ENCODE measurements around the gene ANKRD2. TPM values are rescaled to one million over a fixed set of nuclear protein-coding genes. Genes with fewer than 3 reads are reported as not detected.

Gene ANKRD2
- total RNA-seq, 1 donor from 2014 or later, result not detected

DNA sequence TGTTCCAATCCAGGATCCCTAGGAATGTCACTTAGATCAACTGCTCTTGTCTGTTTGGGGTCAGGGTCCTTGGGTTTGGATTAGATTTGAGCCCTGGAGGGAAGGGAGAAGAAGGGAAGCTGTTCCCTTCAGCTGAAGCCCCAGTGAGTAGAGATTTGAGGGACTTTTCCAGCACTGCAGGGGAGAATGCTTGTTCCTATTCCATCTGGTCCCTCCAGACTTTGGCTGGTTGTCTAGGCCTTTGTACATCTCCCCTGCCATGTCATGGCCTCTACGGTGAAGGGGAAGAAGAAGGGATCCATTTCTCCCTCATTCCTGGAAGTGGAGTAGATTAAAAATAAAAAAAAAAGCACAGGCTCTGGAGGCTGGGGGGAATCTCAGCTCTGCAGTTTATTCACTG lies 28.0 kb downstream of the ANKRD2 start:
- intact Hi-C loops (cut with micrococcal nuclease), result no loop called here
- POLR2A ChIA-PET, result no interaction called here
- H3K27ac Mint-ChIP-seq, result no peak overlapping the region
- no peak overlapping the region for H3K4me3 Mint-ChIP-seq
- TF ChIP-seq, protein P1, sequence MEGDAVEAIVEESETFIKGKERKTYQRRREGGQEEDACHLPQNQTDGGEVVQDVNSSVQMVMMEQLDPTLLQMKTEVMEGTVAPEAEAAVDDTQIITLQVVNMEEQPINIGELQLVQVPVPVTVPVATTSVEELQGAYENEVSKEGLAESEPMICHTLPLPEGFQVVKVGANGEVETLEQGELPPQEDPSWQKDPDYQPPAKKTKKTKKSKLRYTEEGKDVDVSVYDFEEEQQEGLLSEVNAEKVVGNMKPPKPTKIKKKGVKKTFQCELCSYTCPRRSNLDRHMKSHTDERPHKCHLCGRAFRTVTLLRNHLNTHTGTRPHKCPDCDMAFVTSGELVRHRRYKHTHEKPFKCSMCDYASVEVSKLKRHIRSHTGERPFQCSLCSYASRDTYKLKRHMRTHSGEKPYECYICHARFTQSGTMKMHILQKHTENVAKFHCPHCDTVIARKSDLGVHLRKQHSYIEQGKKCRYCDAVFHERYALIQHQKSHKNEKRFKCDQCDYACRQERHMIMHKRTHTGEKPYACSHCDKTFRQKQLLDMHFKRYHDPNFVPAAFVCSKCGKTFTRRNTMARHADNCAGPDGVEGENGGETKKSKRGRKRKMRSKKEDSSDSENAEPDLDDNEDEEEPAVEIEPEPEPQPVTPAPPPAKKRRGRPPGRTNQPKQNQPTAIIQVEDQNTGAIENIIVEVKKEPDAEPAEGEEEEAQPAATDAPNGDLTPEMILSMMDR (IDR thresholded peaks at IDR 0.05), result no peak
- peaks cover under 1% of the 10 kb centered on the region for H3K27me3 Mint-ChIP-seq
- H3K4me1 Mint-ChIP-seq, result no peaks in the 10 kb centered on the region
- H3K9me3 Mint-ChIP-seq, result no peaks in the 10 kb centered on the region
- DNase-seq, result no peak
- CTCF ChIA-PET, result no interaction called here
- no peak for ATAC-seq (ENCODE audit: low read depth)
- no peaks in the 10 kb centered on the region for H3K36me3 Mint-ChIP-seq (ENCODE audit: low read depth)

DNA sequence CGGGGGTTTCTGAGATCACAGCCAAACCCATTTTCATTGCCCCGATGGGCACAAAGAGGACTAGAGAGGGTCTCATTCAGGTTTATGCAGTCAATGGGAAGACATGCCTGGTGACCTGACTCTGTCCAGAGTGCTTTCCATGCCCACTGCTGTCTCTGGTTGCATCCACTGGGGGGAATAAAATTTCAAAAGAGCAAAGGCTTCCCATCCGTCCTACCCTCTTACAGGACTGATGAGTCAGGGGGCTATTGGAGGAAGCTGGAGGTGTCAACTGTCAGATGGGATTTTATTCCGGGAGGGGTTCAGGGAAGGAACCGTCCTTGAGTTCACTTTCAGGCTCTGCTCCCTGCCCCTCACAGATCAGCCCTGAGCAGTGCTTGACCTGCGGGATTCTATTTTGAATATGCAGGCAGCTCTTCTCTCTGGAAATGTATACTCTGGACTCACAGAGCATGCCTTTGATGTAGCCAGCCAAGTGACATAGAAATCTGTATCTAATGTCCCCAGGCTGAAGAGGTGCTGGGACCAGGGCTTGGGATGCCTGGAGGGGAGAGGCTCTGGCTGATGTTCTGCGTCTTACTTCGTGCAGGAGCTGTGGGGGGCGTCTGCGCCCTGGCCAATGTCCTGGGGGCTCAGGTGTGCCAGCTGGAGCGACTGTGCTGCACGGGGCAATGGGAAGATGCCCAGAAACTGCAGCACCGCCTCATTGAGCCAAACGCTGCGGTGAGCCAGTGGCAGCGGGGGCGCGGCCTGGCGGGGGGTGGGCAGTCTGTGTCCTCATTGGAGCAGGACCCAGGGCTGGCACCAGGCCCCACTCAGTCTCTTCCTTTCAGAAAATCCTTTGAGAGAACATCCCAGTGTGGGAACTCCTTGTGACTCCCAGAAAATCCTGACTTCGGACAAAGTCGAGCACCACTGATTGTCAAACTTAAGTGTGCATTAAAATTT lies 29.0 kb downstream of the ANKRD2 start:
- intact Hi-C loops (cut with micrococcal nuclease), result no loop called here
- H3K27me3 Mint-ChIP-seq, result peaks cover 2% of the 10 kb centered on the region
- no peak for DNase-seq
- no peak for ATAC-seq (ENCODE audit: low read depth)
- no peak overlapping the region for H3K27ac Mint-ChIP-seq
- H3K4me3 Mint-ChIP-seq, result no peak overlapping the region
- no peaks in the 10 kb centered on the region for H3K4me1 Mint-ChIP-seq
- TF ChIP-seq, protein P1 (IDR thresholded peaks at IDR 0.05), result no peak
- POLR2A ChIA-PET, result no interaction called here
- H3K9me3 Mint-ChIP-seq, result no peaks in the 10 kb centered on the region
- H3K36me3 Mint-ChIP-seq (ENCODE audit: low read depth), result no peaks in the 10 kb centered on the region
- CTCF ChIA-PET, result no interaction called here

DNA sequence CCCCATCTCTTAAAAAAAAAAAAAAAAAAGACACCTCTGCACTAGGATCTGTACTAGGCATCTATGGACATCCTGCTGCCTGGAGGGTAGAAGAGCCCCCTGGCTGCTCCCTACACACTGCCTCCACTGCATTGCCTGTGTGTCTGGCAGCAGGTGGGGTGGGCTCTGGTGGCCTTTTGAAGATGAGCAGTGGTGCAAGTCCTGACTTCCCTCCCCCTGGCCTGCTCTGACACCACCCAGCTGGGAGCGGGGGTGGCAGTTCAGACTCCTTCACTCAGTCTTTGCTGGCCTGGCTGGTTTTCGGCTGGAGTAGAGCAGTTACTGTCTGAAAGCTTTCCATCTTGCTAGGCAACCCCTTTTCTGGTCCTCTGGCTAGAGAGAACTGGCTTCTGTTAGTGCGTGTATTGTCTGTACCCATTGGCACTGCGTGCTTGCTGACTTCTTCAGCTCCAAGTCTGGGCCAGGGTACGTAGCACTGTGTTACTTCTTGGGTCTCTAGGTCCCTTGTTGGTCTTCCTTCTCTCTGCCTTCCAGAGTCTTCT lies 34.6 kb downstream of the ANKRD2 start:
- DNase-seq, result no peak
- ChIA-PET POLR2A (no interaction called here), CTCF (no interaction called here)
- H3K36me3 Mint-ChIP-seq (ENCODE audit: low read depth), result no peaks in the 10 kb centered on the region
- intact Hi-C loops (cut with micrococcal nuclease), result no loop called here
- ATAC-seq (ENCODE audit: low read depth), result no peak
- H3K27ac Mint-ChIP-seq, result no peak overlapping the region
- TF ChIP-seq, protein P1 (IDR thresholded peaks at IDR 0.05), result no peak
- peaks cover 2% of the 10 kb centered on the region for H3K27me3 Mint-ChIP-seq
- no peaks in the 10 kb centered on the region for H3K9me3 Mint-ChIP-seq
- H3K4me3 Mint-ChIP-seq, result no peak overlapping the region
- H3K4me1 Mint-ChIP-seq, result no peaks in the 10 kb centered on the region

DNA sequence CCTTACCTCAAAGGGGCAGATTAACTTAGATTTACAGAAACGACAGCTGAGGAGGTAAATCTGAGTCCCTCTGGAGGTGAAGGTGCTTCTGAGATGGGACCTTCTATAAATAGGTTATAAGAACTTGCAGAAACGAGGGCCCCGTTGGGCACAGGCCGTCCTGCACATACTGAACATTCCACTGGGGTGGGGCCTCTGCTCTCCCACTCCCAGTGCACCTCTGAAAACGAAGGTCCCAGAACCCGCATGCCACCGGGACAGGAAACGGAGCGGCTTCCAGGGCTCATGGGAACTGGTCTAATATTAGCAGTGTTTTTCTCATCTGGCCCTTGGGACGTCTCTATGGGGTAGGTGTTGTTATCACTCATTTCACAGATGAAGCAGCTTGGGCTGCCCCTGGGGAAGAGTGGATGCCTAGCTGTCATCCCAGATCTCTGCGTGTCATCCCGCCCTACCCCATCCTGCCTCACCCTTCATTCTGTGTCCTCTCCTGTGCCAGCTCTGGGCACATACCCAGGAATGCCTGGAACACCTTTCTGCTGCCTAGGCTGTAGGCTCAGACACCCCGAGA lies 36.5 kb downstream of the ANKRD2 start:
- intact Hi-C loops (cut with micrococcal nuclease), result no loop called here
- DNase-seq, result no peak
- no peak overlapping the region for H3K27ac Mint-ChIP-seq
- H3K9me3 Mint-ChIP-seq, result no peaks in the 10 kb centered on the region
- H3K4me1 Mint-ChIP-seq, result no peaks in the 10 kb centered on the region
- ChIA-PET POLR2A (no interaction called here), CTCF (no interaction called here)
- no peak for ATAC-seq (ENCODE audit: low read depth)
- H3K36me3 Mint-ChIP-seq (ENCODE audit: low read depth), result no peaks in the 10 kb centered on the region
- H3K27me3 Mint-ChIP-seq, result peaks cover 2% of the 10 kb centered on the region
- TF ChIP-seq, protein P1 (IDR thresholded peaks at IDR 0.05), result no peak
- H3K4me3 Mint-ChIP-seq, result no peak overlapping the region

DNA sequence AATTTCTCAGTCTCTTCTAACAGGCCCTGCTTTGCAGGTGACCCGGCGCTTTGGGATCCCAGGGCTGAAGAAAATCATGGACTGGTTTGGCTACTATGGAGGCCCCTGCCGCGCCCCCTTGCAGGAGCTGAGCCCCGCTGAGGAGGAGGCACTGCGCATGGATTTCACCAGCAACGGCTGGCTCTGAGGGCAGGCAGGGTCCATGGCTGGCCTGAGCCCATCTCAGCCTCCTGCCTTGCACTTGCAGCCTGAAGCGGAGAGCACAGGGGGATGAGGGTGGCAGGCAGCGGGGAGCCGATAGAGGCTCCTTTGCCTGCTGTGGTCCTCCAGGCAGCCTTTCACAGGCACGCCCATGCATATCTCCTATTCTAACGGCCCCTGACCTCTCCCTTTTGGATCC lies 38.9 kb downstream of the ANKRD2 start:
- DNase-seq (no peak), ATAC-seq (ENCODE audit: low read depth) (no peak)
- intact Hi-C loops (cut with micrococcal nuclease), result no loop called here
- ChIA-PET CTCF (no interaction called here), POLR2A (no interaction called here)
- TF ChIP-seq, protein P1 (IDR thresholded peaks at IDR 0.05), result no peak
- Mint-ChIP-seq H3K4me1 (no peaks in the 10 kb centered on the region), H3K36me3 (ENCODE audit: low read depth) (no peaks in the 10 kb centered on the region), H3K27me3 (no peaks in the 10 kb centered on the region), H3K4me3 (no peak overlapping the region), H3K27ac (no peak overlapping the region), H3K9me3 (no peaks in the 10 kb centered on the region)
